Activated T-cell treated with anti-CD3 and anti-CD28 coated beads, Interleukin-2, amount 50 U/mL, for 72 hours (primary cell): ENCODE data around the gene DAPL1. TPM values are rescaled to one million over a fixed set of nuclear protein-coding genes. Genes with fewer than 3 reads are reported as not detected.

ENCODE experiments used
- ATAC-seq, 2 donors: fragments of 150-1000 bp; cut with Tn5 transposase; replicated peaks in 1 of 2; 2 replicates each; pipeline ENCODE4 v1.10.0; 2021; ENCODE audit warnings: moderate library complexity in 2 of 2, mild to moderate bottlenecking in 1 of 2
- DNase-seq, 2 donors: peaks; one replicate each; pipeline ENCODE4 v3.0.0; 2021 to 2022; ENCODE audit warnings: mixed read lengths in 1 of 2
- H3K27ac Mint-ChIP-seq: one replicate; pipeline ENCODE4 v1.8.0; 2022; ENCODE audit warnings: mild to moderate bottlenecking, moderate library complexity, mixed read lengths
- H3K27me3 Mint-ChIP-seq: one replicate; pipeline ENCODE4 v1.8.0; 2022; ENCODE audit warnings: low read depth, mixed read lengths
- H3K36me3 Mint-ChIP-seq, 2 donors: one replicate each; pipeline ENCODE4 v1.8.0; 2022; ENCODE audit warnings: mixed read lengths in 2 of 2, mild to moderate bottlenecking in 1 of 2; ENCODE audit not compliant: insufficient read depth in 2 of 2
- H3K4me1 Mint-ChIP-seq: one replicate; pipeline ENCODE4 v1.8.0; 2022; ENCODE audit warnings: low read depth, mixed read lengths
- H3K4me3 Mint-ChIP-seq, 2 donors: one replicate each; pipeline ENCODE4 v1.8.0; 2022; ENCODE audit warnings: mild to moderate bottlenecking in 2 of 2, mixed read lengths in 2 of 2, moderate library complexity in 2 of 2
- H3K9me3 Mint-ChIP-seq, 2 donors: one replicate each; pipeline ENCODE4 v1.8.0; 2022; ENCODE audit warnings: mixed read lengths in 2 of 2
- total RNA-seq, 2 donors: library from RNA; stranded (reverse); gene quantifications; one replicate each; pipeline ENCODE4 v1.2.3, GENCODE V29; 2022

Gene DAPL1
- total RNA-seq, 2 donors from 2014 or later: not detected

- no peaks in the 10 kb centered on the region for H3K27me3 Mint-ChIP-seq
- ATAC-seq: no peak
- H3K36me3 Mint-ChIP-seq: no peaks in the 10 kb centered on the region
- DNase-seq: no peak
- peaks cover 0 to 1% of the 10 kb centered on the region in 2 donors for H3K9me3 Mint-ChIP-seq
- no peaks in the 10 kb centered on the region for H3K4me1 Mint-ChIP-seq
- no peak overlapping the region for H3K4me3 Mint-ChIP-seq
- no peak overlapping the region for H3K27ac Mint-ChIP-seq
Observed at GRCh38 chr2:158783923-158784322, 11.2 kb upstream of the DAPL1 start.

- ATAC-seq (no peak), DNase-seq (no peak)
- Mint-ChIP-seq H3K36me3 (no peaks in the 10 kb centered on the region), H3K27me3 (no peaks in the 10 kb centered on the region), H3K4me3 (no peak overlapping the region), H3K4me1 (no peaks in the 10 kb centered on the region), H3K9me3 (peaks cover 0 to 1% of the 10 kb centered on the region in 2 donors), H3K27ac (no peak overlapping the region)
Observed at GRCh38 chr2:158786897-158787296, 8.2 kb upstream of the DAPL1 start.

GRCh38 chr2:158788951-158789350 lies 6.2 kb upstream of the DAPL1 start:
- Mint-ChIP-seq H3K36me3 (no peaks in the 10 kb centered on the region), H3K9me3 (peaks cover 0 to 1% of the 10 kb centered on the region in 2 donors), H3K27me3 (peaks cover 6% of the 10 kb centered on the region), H3K4me3 (no peak overlapping the region), H3K4me1 (no peaks in the 10 kb centered on the region), H3K27ac (no peak overlapping the region)
- DNase-seq: no peak
- ATAC-seq: no peak

GRCh38 chr2:158796652-158797051 lies 1.5 kb downstream of the DAPL1 start:
- H3K36me3 Mint-ChIP-seq: no peaks in the 10 kb centered on the region
- H3K27ac Mint-ChIP-seq: no peak overlapping the region
- H3K9me3 Mint-ChIP-seq: no peaks in the 10 kb centered on the region
- no peak for DNase-seq
- peaks cover 28% of the 10 kb centered on the region for H3K27me3 Mint-ChIP-seq
- no peaks in the 10 kb centered on the region for H3K4me1 Mint-ChIP-seq
- ATAC-seq: no peak
- H3K4me3 Mint-ChIP-seq: no peak overlapping the region

GRCh38 chr2:158797963-158798700 lies 3.0 kb downstream of the DAPL1 start:
- Mint-ChIP-seq H3K36me3 (no peaks in the 10 kb centered on the region), H3K9me3 (no peaks in the 10 kb centered on the region), H3K4me3 (no peak overlapping the region), H3K27ac (no peak overlapping the region), H3K27me3 (peaks cover 28% of the 10 kb centered on the region), H3K4me1 (no peaks in the 10 kb centered on the region)
- ATAC-seq: no peak
- DNase-seq: no peak

- no peak overlapping the region for H3K4me3 Mint-ChIP-seq
- H3K9me3 Mint-ChIP-seq: no peaks in the 10 kb centered on the region
- H3K27me3 Mint-ChIP-seq: peaks cover 20% of the 10 kb centered on the region
- no peaks in the 10 kb centered on the region for H3K36me3 Mint-ChIP-seq
- ATAC-seq (no peak), DNase-seq (no peak)
- no peak overlapping the region for H3K27ac Mint-ChIP-seq
- no peaks in the 10 kb centered on the region for H3K4me1 Mint-ChIP-seq
Observed at GRCh38 chr2:158799181-158799580, 4.1 kb downstream of the DAPL1 start.

- Mint-ChIP-seq H3K27ac (no peak overlapping the region), H3K27me3 (no peaks in the 10 kb centered on the region), H3K4me1 (no peaks in the 10 kb centered on the region), H3K9me3 (no peaks in the 10 kb centered on the region), H3K36me3 (no peaks in the 10 kb centered on the region), H3K4me3 (no peak overlapping the region)
- DNase-seq (no peak), ATAC-seq (no peak)
Observed at GRCh38 chr2:158803506-158803905, 8.4 kb downstream of the DAPL1 start.

- no peaks in the 10 kb centered on the region for H3K4me1 Mint-ChIP-seq
- DNase-seq (no peak), ATAC-seq (no peak)
- H3K9me3 Mint-ChIP-seq: no peaks in the 10 kb centered on the region
- H3K27me3 Mint-ChIP-seq: no peaks in the 10 kb centered on the region
- H3K27ac Mint-ChIP-seq: no peak overlapping the region
- no peak overlapping the region for H3K4me3 Mint-ChIP-seq
- H3K36me3 Mint-ChIP-seq: no peaks in the 10 kb centered on the region
Observed at GRCh38 chr2:158805255-158805654, 10.1 kb downstream of the DAPL1 start.

- no peak for DNase-seq
- no peak for ATAC-seq
Observed at GRCh38 chr2:158805936-158806335, 10.8 kb downstream of the DAPL1 start.

GRCh38 chr2:158806941-158807340 lies 11.8 kb downstream of the DAPL1 start:
- no peak for DNase-seq
- H3K4me3 Mint-ChIP-seq: no peak overlapping the region

More at GRCh38 chr2:158805936-158806335, 10.8 kb downstream of the DAPL1 start:
- Mint-ChIP-seq H3K9me3 (no peaks in the 10 kb centered on the region), H3K4me3 (no peak overlapping the region), H3K27ac (no peak overlapping the region), H3K27me3 (peaks cover 5% of the 10 kb centered on the region), H3K36me3 (no peaks in the 10 kb centered on the region), H3K4me1 (no peaks in the 10 kb centered on the region)

GRCh38 chr2:158808426-158808825 lies 13.3 kb downstream of the DAPL1 start:
- Mint-ChIP-seq H3K4me3 (no peak overlapping the region), H3K9me3 (no peaks in the 10 kb centered on the region), H3K36me3 (no peaks in the 10 kb centered on the region), H3K27me3 (peaks cover 15% of the 10 kb centered on the region), H3K27ac (no peak overlapping the region), H3K4me1 (no peaks in the 10 kb centered on the region)
- ATAC-seq: no peak
- no peak for DNase-seq

More at GRCh38 chr2:158806941-158807340, 11.8 kb downstream of the DAPL1 start:
- H3K27ac Mint-ChIP-seq: no peak overlapping the region
- no peaks in the 10 kb centered on the region for H3K9me3 Mint-ChIP-seq
- no peaks in the 10 kb centered on the region for H3K36me3 Mint-ChIP-seq
- no peak for ATAC-seq
- peaks cover 10% of the 10 kb centered on the region for H3K27me3 Mint-ChIP-seq
- no peaks in the 10 kb centered on the region for H3K4me1 Mint-ChIP-seq

GRCh38 chr2:158809816-158810215 lies 14.7 kb downstream of the DAPL1 start:
- H3K4me1 Mint-ChIP-seq: no peaks in the 10 kb centered on the region
- no peak overlapping the region for H3K27ac Mint-ChIP-seq
- peaks cover 23% of the 10 kb centered on the region for H3K27me3 Mint-ChIP-seq
- H3K4me3 Mint-ChIP-seq: no peak overlapping the region
- no peak for ATAC-seq
- DNase-seq: no peak
- H3K9me3 Mint-ChIP-seq: no peaks in the 10 kb centered on the region
- H3K36me3 Mint-ChIP-seq: no peaks in the 10 kb centered on the region

- Mint-ChIP-seq H3K36me3 (no peaks in the 10 kb centered on the region), H3K27ac (no peak overlapping the region), H3K9me3 (no peaks in the 10 kb centered on the region), H3K27me3 (peaks cover 23% of the 10 kb centered on the region), H3K4me1 (no peaks in the 10 kb centered on the region), H3K4me3 (no peak overlapping the region)
- DNase-seq (no peak), ATAC-seq (no peak)
Observed at GRCh38 chr2:158810731-158811460, 15.8 kb downstream of the DAPL1 start.
